Keratinocyte (primary cell): ENCODE measurements around the gene TRIM67. TPM values are rescaled to one million over a fixed set of nuclear protein-coding genes. Genes with fewer than 3 reads are reported as not detected.

Experiments
- DNase-seq: peaks from one replicate; pipeline ENCODE4 v3.0.0-alpha.2; 2011; ENCODE audit warnings: low read depth, missing footprints, low spot score
- FAIRE-seq: peaks from 2 replicates; lab custom pipeline; 2011; peaks lifted over from hg19 to GRCh38; lab: Jason Lieb, UNC
- H2AFZ ChIP-seq: 2 replicates; pipeline ENCODE4 v1.6.0; 2012; ENCODE audit warnings: low read length, control low read depth, inconsistent platforms; ENCODE audit not compliant: control insufficient read depth
- H3K27ac ChIP-seq: 2 replicates; pipeline ENCODE4 v1.5.1; 2011; ENCODE audit warnings: low read length; ENCODE audit not compliant: control insufficient read depth, insufficient read depth
- H3K27me3 ChIP-seq: 3 replicates; pipeline ENCODE4 v1.6.0; 2011; ENCODE audit warnings: low read length; ENCODE audit not compliant: control insufficient read depth, insufficient read depth; ENCODE audit errors: extremely low read depth
- H3K36me3 ChIP-seq, 2 experiments: 2 replicates in 1 of 2; 3 replicates in 1 of 2; pipeline ENCODE4 v1.5.1; 2011; ENCODE audit warnings: low read length in 2 of 2, mild to moderate bottlenecking in 1 of 2; ENCODE audit not compliant: control insufficient read depth in 2 of 2, insufficient read depth in 2 of 2; ENCODE audit errors: extremely low read depth in 1 of 2
- H3K4me1 ChIP-seq: 3 replicates; pipeline ENCODE4 v1.5.1; 2011; ENCODE audit warnings: low read length; ENCODE audit not compliant: control insufficient read depth, insufficient read depth; ENCODE audit errors: extremely low read depth
- H3K4me2 ChIP-seq: 3 replicates; pipeline ENCODE4 v1.6.0; 2011; ENCODE audit warnings: low read depth, low read length; ENCODE audit not compliant: control insufficient read depth, insufficient read depth; ENCODE audit errors: extremely low read depth
- H3K4me3 ChIP-seq, 3 experiments: fragments of 200-600 bp in 1 of 3; sonication (generic) in 1 of 3; 2 replicates in 2 of 3; 3 replicates in 1 of 3; pipeline ENCODE4 v1.5.1; 2011 to 2016; ENCODE audit warnings: low read length in 3 of 3, mild to moderate bottlenecking in 3 of 3, control low read depth in 2 of 3, inconsistent platforms in 1 of 3, low read depth in 1 of 3, mixed read lengths in 1 of 3, mixed run types in 1 of 3, moderate library complexity in 1 of 3; ENCODE audit not compliant: control insufficient read depth in 2 of 3, insufficient read depth in 2 of 3; ENCODE audit errors: extremely low read depth in 1 of 3
- H3K79me2 ChIP-seq: 2 replicates; pipeline ENCODE4 v1.6.0; 2012; ENCODE audit warnings: low read length; ENCODE audit not compliant: control insufficient read depth, insufficient read depth
- H3K9ac ChIP-seq: 3 replicates; pipeline ENCODE4 v1.6.0; 2011; ENCODE audit warnings: low read length; ENCODE audit not compliant: control insufficient read depth, insufficient read depth; ENCODE audit errors: extremely low read depth
- H3K9me1 ChIP-seq: 3 replicates; pipeline ENCODE4 v1.6.0; 2011; ENCODE audit warnings: low read length; ENCODE audit not compliant: control insufficient read depth, insufficient read depth; ENCODE audit errors: extremely low read depth
- H3K9me3 ChIP-seq: 2 replicates; pipeline ENCODE4 v1.5.1; 2012; ENCODE audit warnings: low read depth, low read length; ENCODE audit not compliant: control insufficient read depth
- H4K20me1 ChIP-seq: 3 replicates; pipeline ENCODE4 v1.6.0; 2011; ENCODE audit warnings: low read length; ENCODE audit not compliant: control insufficient read depth, insufficient read depth; ENCODE audit errors: extremely low read depth
- EZH2 ChIP-seq: IDR thresholded peaks from one replicate; pipeline ENCODE4 v1.6.1; 2012; ENCODE audit warnings: inconsistent platforms, mild to moderate bottlenecking, low read length, moderate library complexity
- dilution Hi-C: fragments of 300-500 bp; cut with MboI; formaldehyde crosslinking; loops from one replicate; pipeline ENCODE4 v1.7.0; 2020; ENCODE audit warnings: low sequenced_read_pairs; ENCODE audit not compliant: extremely low pct_ligation_motif_present
- polyA plus RNA-seq, 5 experiments: library from polyadenylated mRNA; depleted of rRNA in 3 of 5; stranded (reverse) in 3 of 5; stranded (forward) in 1 of 5; unstranded in 1 of 5; fragments of >200 nt; gene quantifications; 1 replicate in 1 of 5; 2 replicates in 3 of 5; 3 replicates in 1 of 5; pipeline versions ENCODE4 v1.2.1 to v1.2.3, GENCODE V29; 2011 to 2012; ENCODE audit warnings: missing spikeins in 2 of 5, low read depth in 1 of 5, low replicate concordance in 1 of 5
- TF ChIP-seq, protein P1 (sequence below), 3 experiments: IDR thresholded peaks in 1 of 3; conservative IDR thresholded peaks in 1 of 3; optimal IDR thresholded peaks in 1 of 3; 2 replicates in 2 of 3; 3 replicates in 1 of 3; pipeline versions ENCODE3 to v1.5.1; 2011; ENCODE audit warnings: low read length in 3 of 3, mild to moderate bottlenecking in 3 of 3, moderate library complexity in 2 of 3, control low read depth in 1 of 3, inconsistent platforms in 1 of 3; ENCODE audit not compliant: insufficient read depth in 2 of 3; ENCODE audit errors: extremely low read depth in 1 of 3

The TRIM67 gene
- polyA plus RNA-seq, 1 donor (not counting 4 experiments of a cell fraction or from before 2014, with no cell fraction given), result not detected

DNA sequence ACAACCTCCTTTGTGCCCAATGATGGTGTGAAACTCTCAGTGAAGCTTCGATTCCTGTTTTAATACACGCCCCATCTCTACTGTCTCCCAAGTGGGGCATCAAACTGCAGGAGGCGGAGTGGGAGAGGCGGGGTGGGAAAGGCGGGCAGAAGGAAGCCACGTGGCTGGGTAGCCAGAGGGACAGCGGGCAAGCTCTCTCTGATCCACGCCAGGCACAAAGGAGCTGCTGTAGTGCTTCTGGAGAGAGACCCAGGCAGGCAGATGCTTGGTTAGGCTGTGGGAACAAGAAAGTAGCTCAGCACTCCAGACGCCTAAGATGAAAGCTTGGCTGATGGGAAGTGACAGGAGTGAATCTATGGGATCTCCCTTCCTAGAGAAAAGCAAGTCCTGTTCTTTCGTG lies 25.7 kb downstream of the TRIM67 start:
- Histone ChIP-seq H4K20me1 (no peaks in the 10 kb centered on the region), H3K27me3 (peaks cover 11% of the 10 kb centered on the region), H2AFZ (no peak overlapping the region), H3K27ac (no peak overlapping the region), H3K4me2 (no peak overlapping the region), H3K79me2 (no peaks in the 10 kb centered on the region), H3K4me3 (no peak overlapping the region), H3K9me1 (no peaks in the 10 kb centered on the region), H3K36me3 (no peaks in the 10 kb centered on the region), H3K9ac (no peak overlapping the region), H3K9me3 (no peaks in the 10 kb centered on the region), H3K4me1 (no peaks in the 10 kb centered on the region)
- dilution Hi-C loops, result no loop called here
- FAIRE-seq (no peak), DNase-seq (no peak)
- TF ChIP-seq, protein P1, sequence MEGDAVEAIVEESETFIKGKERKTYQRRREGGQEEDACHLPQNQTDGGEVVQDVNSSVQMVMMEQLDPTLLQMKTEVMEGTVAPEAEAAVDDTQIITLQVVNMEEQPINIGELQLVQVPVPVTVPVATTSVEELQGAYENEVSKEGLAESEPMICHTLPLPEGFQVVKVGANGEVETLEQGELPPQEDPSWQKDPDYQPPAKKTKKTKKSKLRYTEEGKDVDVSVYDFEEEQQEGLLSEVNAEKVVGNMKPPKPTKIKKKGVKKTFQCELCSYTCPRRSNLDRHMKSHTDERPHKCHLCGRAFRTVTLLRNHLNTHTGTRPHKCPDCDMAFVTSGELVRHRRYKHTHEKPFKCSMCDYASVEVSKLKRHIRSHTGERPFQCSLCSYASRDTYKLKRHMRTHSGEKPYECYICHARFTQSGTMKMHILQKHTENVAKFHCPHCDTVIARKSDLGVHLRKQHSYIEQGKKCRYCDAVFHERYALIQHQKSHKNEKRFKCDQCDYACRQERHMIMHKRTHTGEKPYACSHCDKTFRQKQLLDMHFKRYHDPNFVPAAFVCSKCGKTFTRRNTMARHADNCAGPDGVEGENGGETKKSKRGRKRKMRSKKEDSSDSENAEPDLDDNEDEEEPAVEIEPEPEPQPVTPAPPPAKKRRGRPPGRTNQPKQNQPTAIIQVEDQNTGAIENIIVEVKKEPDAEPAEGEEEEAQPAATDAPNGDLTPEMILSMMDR (optimal IDR thresholded peaks at IDR 0.05 in 1 of 3, IDR thresholded peaks at IDR 0.05 in 1 of 3, conservative IDR thresholded peaks at IDR 0.05 in 1 of 3; ENCODE audit: extremely low read depth in 1 of 3, insufficient read depth in 2 of 3, low read length in 3 of 3), result no peak
- no peak for TF ChIP-seq EZH2

DNA sequence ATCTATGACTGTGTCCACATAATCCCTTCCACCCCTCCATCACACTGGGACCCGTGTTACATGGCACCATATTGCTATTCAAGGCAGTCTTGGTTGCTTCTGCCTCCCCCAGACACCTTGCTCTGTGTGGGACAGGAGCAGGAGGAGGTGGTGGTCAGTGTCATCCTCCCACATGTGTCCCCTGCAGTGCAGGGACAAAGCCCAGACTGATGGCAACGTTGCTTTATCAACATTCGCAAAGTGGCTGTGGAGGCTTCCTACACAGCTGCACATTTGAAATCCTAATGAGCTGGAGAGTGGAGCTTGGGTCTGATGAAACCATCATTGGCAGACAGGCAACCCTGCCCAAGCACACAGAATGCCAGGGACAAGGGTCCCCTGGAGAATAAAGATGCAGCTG lies 26.2 kb downstream of the TRIM67 start:
- no peaks in the 10 kb centered on the region for H3K9me3 ChIP-seq
- H3K27ac ChIP-seq, result no peak overlapping the region
- DNase-seq, result no peak
- no peak overlapping the region for H3K9ac ChIP-seq
- H3K27me3 ChIP-seq, result peaks cover 10% of the 10 kb centered on the region
- H3K4me3 ChIP-seq, result no peak overlapping the region
- TF ChIP-seq, protein P1 (optimal IDR thresholded peaks at IDR 0.05 in 1 of 3, IDR thresholded peaks at IDR 0.05 in 1 of 3, conservative IDR thresholded peaks at IDR 0.05 in 1 of 3; ENCODE audit: extremely low read depth in 1 of 3, insufficient read depth in 2 of 3, low read length in 3 of 3), result no peak
- TF ChIP-seq EZH2, result no peak
- no peak overlapping the region for H2AFZ ChIP-seq
- H3K4me2 ChIP-seq, result no peak overlapping the region
- no peaks in the 10 kb centered on the region for H3K9me1 ChIP-seq
- no peaks in the 10 kb centered on the region for H3K4me1 ChIP-seq
- H3K36me3 ChIP-seq, result no peaks in the 10 kb centered on the region
- no peak for FAIRE-seq
- H4K20me1 ChIP-seq, result no peaks in the 10 kb centered on the region
- dilution Hi-C loops, result no loop called here
- no peaks in the 10 kb centered on the region for H3K79me2 ChIP-seq
